Raji (cell line): ENCODE data around the gene KAT2A.

ENCODE experiments used
- POLR2A ChIP-seq: IDR thresholded peaks from 2 replicates; pipeline ENCODE4 v1.6.1; 2011; ENCODE audit warnings: low read depth, low read length, control low read depth; ENCODE audit not compliant: insufficient read depth

The KAT2A gene

DNA sequence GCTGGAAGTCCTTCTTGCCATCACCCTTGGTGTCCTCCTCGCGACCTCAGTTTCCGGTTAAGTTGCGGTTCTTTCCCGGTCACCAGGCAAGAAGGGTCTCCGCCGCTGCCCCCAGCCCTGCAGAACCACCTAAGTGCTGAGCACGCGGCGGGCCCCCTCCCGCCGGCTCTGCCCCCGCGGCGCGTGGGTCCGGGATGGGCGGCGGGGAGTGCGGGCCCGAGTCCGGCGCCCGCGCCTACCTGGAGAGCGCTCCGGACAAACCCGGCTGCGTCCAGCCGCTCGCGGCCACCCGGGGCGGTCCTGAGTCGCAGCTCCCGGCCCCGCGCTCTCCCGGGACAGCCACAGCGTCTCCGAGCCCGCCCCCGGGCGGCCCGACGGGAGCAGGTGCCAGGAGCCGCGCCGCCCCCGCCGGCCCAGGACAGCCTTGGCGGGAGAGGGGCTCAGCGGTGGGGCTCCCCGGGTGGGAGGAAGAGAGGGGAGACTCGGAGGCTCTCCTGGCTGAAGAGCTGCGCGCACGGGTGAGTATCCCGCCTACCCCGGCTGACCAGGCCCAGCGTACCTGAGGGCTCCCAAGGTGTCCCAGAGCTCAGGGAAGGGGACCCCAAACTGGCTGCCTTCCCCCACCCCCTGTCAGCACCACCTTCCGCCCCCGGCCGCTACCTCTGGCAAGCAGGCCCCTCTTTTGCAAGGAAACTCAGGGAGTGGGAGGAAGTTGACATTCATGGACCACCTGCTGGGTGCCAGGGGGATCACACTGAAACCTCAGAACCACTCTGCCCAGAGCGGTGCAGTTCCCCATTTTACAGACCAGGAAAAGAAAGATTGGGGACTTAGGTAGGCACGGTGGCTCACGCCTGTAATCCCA lies 48.6 kb downstream of the KAT2A start:
- TF ChIP-seq POLR2A, result no peak

- TF ChIP-seq POLR2A, result no peak
Observed at GRCh38 chr17:42071810-42072209, 49.4 kb downstream of the KAT2A start.

DNA sequence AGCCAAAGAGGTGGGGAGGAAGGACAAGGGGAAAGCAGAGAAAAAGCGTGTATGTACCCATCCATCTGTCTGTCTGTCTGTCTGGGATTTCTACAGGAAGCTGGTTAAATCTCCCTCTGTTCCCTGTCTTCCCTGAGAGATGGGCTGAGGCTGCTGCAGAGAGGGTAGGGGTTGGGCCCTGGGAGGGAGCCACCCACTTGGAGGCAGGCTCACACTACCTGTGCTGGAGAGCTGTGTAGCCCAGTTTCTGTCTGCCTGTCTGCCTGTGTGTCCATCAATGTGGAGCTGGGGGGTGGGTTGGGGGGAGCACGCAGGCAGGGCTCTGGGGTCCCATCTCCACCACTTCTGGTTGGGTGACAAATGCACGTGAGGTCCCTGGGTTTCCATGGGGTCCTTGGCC lies 52.2 kb downstream of the KAT2A start:
- no peak for TF ChIP-seq POLR2A

DNA sequence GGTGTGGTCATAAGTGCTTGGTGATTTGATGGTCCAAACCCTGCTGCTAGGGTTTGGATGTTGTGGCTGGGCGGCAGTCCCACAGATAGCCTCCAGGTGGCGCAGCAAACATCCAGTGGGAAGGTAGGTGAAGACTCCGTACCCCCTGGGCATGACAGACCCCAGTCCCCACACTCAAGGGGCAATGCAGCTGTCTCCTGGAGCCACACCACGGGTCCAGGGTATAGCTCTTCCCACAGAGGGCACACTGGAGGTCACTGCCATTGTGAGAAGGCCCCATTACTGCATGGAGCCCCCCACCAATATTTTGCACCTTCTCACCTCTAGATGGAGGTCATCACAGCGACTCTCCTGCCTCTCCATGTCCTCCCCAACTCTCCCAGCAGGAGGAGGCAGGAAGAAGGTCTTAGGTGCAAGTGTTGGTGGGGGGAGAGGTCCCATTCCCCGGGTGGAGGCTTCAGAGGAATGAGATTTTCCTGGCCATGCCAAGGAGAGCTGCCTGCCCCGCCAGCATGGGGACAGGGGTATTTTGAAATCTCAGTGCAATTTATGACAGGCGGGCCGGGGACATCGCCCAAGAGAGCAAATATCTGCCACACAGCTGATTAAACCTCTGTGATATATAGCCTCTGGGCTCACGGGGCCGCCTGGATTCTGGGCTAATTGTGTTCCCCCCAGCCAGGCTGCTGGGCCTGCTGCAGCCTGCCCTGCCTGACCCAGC lies 53.6 kb downstream of the KAT2A start:
- TF ChIP-seq POLR2A, result no peak

GRCh38 chr17:42065201-42065600 lies 56.0 kb downstream of the KAT2A start:
- TF ChIP-seq POLR2A, result no peak
